Measurements from ENCODE around the gene STX18. TPM values are rescaled to one million over a fixed set of nuclear protein-coding genes. Genes with fewer than 3 reads are reported as not detected.
A peak's percentile ranks its signal among the peaks of the same experiment; 100 is the strongest.

Gene STX18
- total RNA-seq, 1 experiment from 2014 or later = 20.9 TPM

- no peak overlapping the region for H4K5ac ChIP-seq (ENCODE audit: insufficient read length, low read depth, low read length)
- no peak overlapping the region for H3K56ac ChIP-seq (ENCODE audit: insufficient read length, low read depth, low read length)
- no peak overlapping the region for H3K18ac ChIP-seq (ENCODE audit: insufficient read length, low read depth, low read length)
- no peak overlapping the region for H3T11ph ChIP-seq (ENCODE audit: low read length)
- H3K27me3 Mint-ChIP-seq (ENCODE audit: low read depth) = no peaks in the 10 kb centered on the region
- no peak overlapping the region for H2BK5ac ChIP-seq (ENCODE audit: insufficient read length, low read length)
- no peaks in the 10 kb centered on the region for H3K9me3 ChIP-seq (ENCODE audit: control insufficient read depth, low read depth, low read length)
- no peak overlapping the region for H4K91ac ChIP-seq (ENCODE audit: insufficient read length, low read depth, low read length)
- no peaks in the 10 kb centered on the region for H4K20me1 ChIP-seq (ENCODE audit: control insufficient read depth, insufficient read depth, insufficient read length)
- no peak overlapping the region for H2AK5ac ChIP-seq (ENCODE audit: insufficient read length, low read length)
- H3K27me3 ChIP-seq (ENCODE audit: insufficient read depth, low read length) = no peaks in the 10 kb centered on the region
- H3K14ac ChIP-seq (ENCODE audit: insufficient read depth, low read length) = no peak overlapping the region
- H3K79me2 ChIP-seq (ENCODE audit: insufficient read depth, low read length) = no peaks in the 10 kb centered on the region
- H4K8ac ChIP-seq (replicated peaks; ENCODE audit: insufficient read length, low read depth, low read length) = no peak overlapping the region
- no peak overlapping the region for H2AFZ ChIP-seq (ENCODE audit: low read length)
- peak overlapping the region in 1 of 3 experiments; percentile 52; a peak in 1 of 7 replicates for H3K27ac Mint-ChIP-seq
- H2BK120ac ChIP-seq (ENCODE audit: low read depth, low read length, poor library complexity, severe bottlenecking) = no peak overlapping the region
- no CpG with 5 or more reads among the region's 10 CpGs for WGBS (ENCODE audit: extremely low coverage, insufficient read length, low lambda C conversion rate)
- no peak for DNase-seq
- no peaks in the 10 kb centered on the region for H3K79me1 ChIP-seq (ENCODE audit: insufficient read depth, low read depth, low read length, poor library complexity, severe bottlenecking)
- no peak overlapping the region for H3K4ac ChIP-seq (ENCODE audit: low read depth, low read length)
- H3K27ac ChIP-seq (ENCODE audit: insufficient read length, low read depth, low read length) = no peak overlapping the region
- peaks cover 0 to 10% (median 7%) of the 10 kb centered on the region in 3 experiments; a peak in 6 of 7 replicates for H3K36me3 Mint-ChIP-seq (ENCODE audit: insufficient read depth in 1 of 3, low read depth in 3 of 3)
- H3K23me2 ChIP-seq (ENCODE audit: insufficient read length, low read depth, low read length, poor library complexity, severe bottlenecking) = no peaks in the 10 kb centered on the region
- no peak overlapping the region for H2BK20ac ChIP-seq (ENCODE audit: low read depth, low read length, poor library complexity, severe bottlenecking)
- no peak overlapping the region for H3K9ac ChIP-seq (ENCODE audit: extremely low read depth, insufficient read length, low read length)
- no peak overlapping the region for H3K4me2 ChIP-seq (ENCODE audit: insufficient read depth, insufficient read length, low read length)
- peaks cover 0 to 2% of the 10 kb centered on the region in 2 experiments; a peak in 2 of 5 replicates for H3K9me3 Mint-ChIP-seq
- H2BK15ac ChIP-seq (ENCODE audit: low read depth, low read length) = no peak overlapping the region
- no peak overlapping the region for H2BK12ac ChIP-seq (ENCODE audit: insufficient read length, low read depth, low read length)
- no peak overlapping the region for H3K23ac ChIP-seq (ENCODE audit: insufficient read length, low read depth, low read length)
- TF ChIP-seq CTCF (conservative IDR thresholded peaks at IDR 0.05) = no peak
- no peaks in the 10 kb centered on the region for H3K4me1 ChIP-seq (ENCODE audit: insufficient read depth, low read length)
- H3K4me3 Mint-ChIP-seq = no peak overlapping the region
- 0 out of 4 replicates have a peak, but pooled peaks cover 0 to 4% of the 10 kb centered on the region in 2 experiments for H3K4me1 Mint-ChIP-seq
Observed at GRCh38 chr4:4413373-4413725, 128.5 kb downstream of the STX18 start.
